Measurements from ENCODE around the gene AP2A2.

DNA sequence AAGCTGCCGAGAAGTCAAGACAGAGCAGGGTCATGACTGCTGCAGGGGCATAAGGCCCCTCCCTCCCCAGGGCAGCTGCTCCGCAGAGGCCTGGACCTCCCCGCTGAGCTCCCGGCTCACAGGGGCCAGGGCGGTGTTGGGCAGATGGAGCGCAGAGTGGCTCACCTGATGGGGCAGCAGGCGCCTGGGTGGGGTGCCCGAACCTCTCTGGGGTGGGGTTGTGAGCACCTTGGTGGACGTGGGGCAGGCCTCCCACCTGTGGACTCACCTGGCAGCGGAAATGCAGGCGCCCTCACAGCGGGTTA is 87.9 kb downstream of the AP2A2 start:
- TF ChIP-seq, protein P1, sequence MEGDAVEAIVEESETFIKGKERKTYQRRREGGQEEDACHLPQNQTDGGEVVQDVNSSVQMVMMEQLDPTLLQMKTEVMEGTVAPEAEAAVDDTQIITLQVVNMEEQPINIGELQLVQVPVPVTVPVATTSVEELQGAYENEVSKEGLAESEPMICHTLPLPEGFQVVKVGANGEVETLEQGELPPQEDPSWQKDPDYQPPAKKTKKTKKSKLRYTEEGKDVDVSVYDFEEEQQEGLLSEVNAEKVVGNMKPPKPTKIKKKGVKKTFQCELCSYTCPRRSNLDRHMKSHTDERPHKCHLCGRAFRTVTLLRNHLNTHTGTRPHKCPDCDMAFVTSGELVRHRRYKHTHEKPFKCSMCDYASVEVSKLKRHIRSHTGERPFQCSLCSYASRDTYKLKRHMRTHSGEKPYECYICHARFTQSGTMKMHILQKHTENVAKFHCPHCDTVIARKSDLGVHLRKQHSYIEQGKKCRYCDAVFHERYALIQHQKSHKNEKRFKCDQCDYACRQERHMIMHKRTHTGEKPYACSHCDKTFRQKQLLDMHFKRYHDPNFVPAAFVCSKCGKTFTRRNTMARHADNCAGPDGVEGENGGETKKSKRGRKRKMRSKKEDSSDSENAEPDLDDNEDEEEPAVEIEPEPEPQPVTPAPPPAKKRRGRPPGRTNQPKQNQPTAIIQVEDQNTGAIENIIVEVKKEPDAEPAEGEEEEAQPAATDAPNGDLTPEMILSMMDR (IDR thresholded peaks at IDR 0.05), result no peak
- no peak for TF ChIP-seq POLR2A (IDR thresholded peaks at IDR 0.05)
